ENCODE data around the gene CSH1.

Gene CSH1

GRCh38 chr17:63855185-63855584 is 41.2 kb downstream of the CSH1 start:
- no peak for DNase-seq

GRCh38 chr17:63854709-63855108 is 41.7 kb downstream of the CSH1 start:
- DNase-seq = no peak

- no peak for DNase-seq
These were observed 43.1 kb downstream of the CSH1 start for GRCh38 chr17:63853260-63853659.

GRCh38 chr17:63850401-63850800 is 46.0 kb downstream of the CSH1 start:
- DNase-seq = no peak

- DNase-seq = peak; percentile 99
These were observed 47.3 kb downstream of the CSH1 start for GRCh38 chr17:63848834-63849689.

GRCh38 chr17:63847525-63848249 is 48.7 kb downstream of the CSH1 start:
- no peak for DNase-seq

GRCh38 chr17:63845509-63845908 is 50.9 kb downstream of the CSH1 start:
- no peak for DNase-seq
